Frontal cortex (tissue), 4 donors: ENCODE measurements around the gene NUMB. TPM values are rescaled to one million over a fixed set of nuclear protein-coding genes. Genes with fewer than 3 reads are reported as not detected.

Source experiments
- DNase-seq, 2 donors: peaks; one replicate each; pipeline ENCODE4 v3.0.0; 2012; ENCODE audit warnings: low spot score in 2 of 2
- FAIRE-seq: peaks from 2 replicates; lab custom pipeline; 2012; peaks lifted over from hg19 to GRCh38; lab: Jason Lieb, UNC
- total RNA-seq: library from RNA; depleted of rRNA; stranded (reverse); fragments of >200 nt; gene quantifications from one replicate; pipeline ENCODE4 v1.2.3, GENCODE V29; 2014
- donor health status: control.
- donor health status: control.
- donor health status: control.

NUMB gene
- total RNA-seq, 1 donor from 2014 or later = 13.5 TPM

GRCh38 chr14:73239393-73240241, 218.7 kb downstream of the NUMB start:
- no peak for FAIRE-seq
- DNase-seq = peak; percentile 48 to 60

- DNase-seq (no peak), FAIRE-seq (no peak)
These were observed 219.4 kb downstream of the NUMB start for GRCh38 chr14:73238941-73239340.

GRCh38 chr14:73238424-73238852, 219.9 kb downstream of the NUMB start:
- no peak for FAIRE-seq
- DNase-seq = peak in 1 of 2 donors; percentile 50

GRCh38 chr14:73237786-73238423, 220.4 kb downstream of the NUMB start:
- peak in 1 of 2 donors; percentile 50 for DNase-seq
- no peak for FAIRE-seq

GRCh38 chr14:73237219-73237785, 221.0 kb downstream of the NUMB start, which contains the start of gene PAPLN:
Gene PAPLN (plus strand): TSS chr14:73237506. CDS start chr14:73239779, 2,273 bp downstream.
- peak in 1 of 2 donors; percentile 22 for DNase-seq
- no peak for FAIRE-seq

GRCh38 chr14:73236752-73237218, 221.6 kb downstream of the NUMB start:
- no peak for DNase-seq
- no peak for FAIRE-seq

- FAIRE-seq = no peak
- DNase-seq = no peak
These were observed 222.2 kb downstream of the NUMB start for GRCh38 chr14:73236157-73236556.

GRCh38 chr14:73235531-73236155, 222.7 kb downstream of the NUMB start:
- FAIRE-seq = no peak
- DNase-seq = peak in 1 of 2 donors; percentile 24

GRCh38 chr14:73234586-73235394, 223.6 kb downstream of the NUMB start:
- DNase-seq (no peak), FAIRE-seq (no peak)

DNA sequence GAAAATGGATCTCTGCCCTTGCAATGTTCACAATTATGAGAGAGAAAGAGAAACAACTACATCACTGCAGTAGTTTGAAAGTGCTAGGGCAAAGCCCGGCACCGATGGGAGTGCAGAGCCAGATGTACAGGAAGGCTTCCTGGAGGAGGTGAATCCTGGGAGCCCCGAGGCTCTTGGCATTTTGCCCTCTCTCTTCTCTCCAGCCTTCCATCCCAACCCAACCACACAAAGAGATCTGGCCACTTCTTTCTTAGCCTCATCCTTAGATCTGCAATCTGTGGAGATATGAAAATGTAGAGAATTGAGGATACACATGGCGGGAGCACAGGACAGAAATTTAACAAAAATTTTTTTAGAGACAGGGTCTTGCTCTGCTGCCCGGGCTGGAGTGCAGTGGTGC, 224.3 kb downstream of the NUMB start:
- no peak for FAIRE-seq
- no peak for DNase-seq

- FAIRE-seq (no peak), DNase-seq (no peak)
These were observed 224.8 kb downstream of the NUMB start for GRCh38 chr14:73233564-73233963.

DNA sequence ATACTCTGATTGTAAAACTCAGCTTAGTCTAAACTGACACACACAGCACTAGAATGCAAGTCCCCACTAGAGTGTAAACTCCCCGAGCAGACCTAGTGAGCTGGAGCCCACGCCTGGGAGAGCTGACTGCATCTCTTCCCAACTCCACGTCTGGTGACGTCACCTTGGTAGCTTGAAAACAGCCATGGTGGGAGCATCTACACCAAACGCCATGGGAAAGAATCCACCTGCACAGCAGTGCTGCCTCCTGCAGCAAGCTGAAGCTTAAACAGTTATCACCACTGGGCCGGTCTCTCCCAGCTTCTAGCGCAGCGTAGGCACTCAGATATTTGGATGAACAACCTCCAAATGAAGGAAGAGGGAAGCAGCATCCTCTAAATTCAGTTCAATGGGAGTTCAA, 225.4 kb downstream of the NUMB start:
- no peak for FAIRE-seq
- DNase-seq = no peak

- DNase-seq (no peak), FAIRE-seq (no peak)
These were observed 226.1 kb downstream of the NUMB start for GRCh38 chr14:73231981-73232851.

- FAIRE-seq = no peak
These were observed 228.3 kb downstream of the NUMB start for GRCh38 chr14:73230051-73230450.

DNA sequence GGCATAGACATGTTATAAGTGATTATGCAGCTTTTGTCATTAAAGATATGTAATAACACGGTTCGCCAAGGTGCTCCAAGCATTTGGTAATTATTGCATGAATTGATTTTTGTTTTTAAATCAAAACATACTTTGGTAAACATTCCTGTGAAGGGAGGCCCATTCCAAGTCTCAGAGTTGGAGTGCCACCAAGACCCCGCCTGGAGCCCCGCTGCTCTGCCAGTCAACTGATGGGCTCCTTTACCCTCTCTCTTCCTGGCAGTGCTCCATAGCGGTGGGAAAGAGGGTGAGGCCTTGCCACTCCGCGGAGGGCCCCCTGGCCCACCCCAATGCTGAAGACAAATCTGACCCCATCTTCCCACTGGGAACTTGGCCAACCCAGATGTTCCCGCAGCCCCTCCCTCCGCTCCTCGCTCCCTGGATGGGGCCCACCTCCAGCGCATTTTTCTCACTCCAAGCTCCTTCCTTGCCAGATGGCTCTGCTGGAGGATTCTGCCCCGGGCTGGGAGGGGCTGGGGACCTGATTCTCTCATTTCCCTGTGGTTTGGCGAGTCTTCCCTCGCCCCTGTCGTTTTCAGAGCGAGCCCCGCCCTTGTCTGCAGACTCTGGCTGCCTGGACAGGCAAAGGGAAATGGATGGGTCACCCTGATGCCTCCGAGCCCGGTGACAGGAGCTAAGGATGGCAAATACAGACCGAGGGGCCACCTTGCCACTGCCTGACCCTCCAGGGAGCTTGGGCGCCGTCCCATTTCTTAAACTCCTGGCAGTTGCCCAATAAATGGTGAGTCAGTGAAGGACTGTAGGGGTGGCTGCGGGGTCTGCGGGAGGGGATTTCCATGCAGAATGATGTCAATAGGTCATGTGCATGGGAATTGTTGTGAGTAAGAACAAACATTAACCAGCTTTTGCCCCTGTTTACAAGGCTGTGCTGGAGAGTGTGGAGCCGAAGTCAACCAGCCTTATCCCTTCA, 230.2 kb downstream of the NUMB start:
- no peak for FAIRE-seq
- no peak for DNase-seq

More at GRCh38 chr14:73230051-73230450, 228.3 kb downstream of the NUMB start:
- no peak for DNase-seq

DNA sequence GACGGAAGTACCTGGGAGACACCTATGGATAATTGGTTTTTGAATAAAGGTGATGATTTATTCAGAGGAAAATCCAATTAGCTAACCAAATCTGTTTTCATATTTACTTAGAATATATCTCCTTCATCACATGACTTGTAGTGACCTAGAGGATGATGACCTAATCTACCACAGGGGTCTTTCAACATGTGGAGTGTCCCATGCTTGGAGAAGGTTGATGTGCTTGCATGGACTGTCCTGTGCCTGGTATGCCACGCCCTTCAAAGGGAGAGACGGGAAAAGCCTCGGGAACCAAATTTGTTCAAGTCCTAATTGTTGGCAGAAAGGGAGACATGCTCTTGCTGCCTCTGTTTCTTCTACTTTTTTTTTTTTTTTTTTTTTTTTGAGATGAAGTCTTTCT, 232.8 kb downstream of the NUMB start:
- no peak for DNase-seq
- no peak for FAIRE-seq
